SK-N-SH treated with all-trans-retinoic acid at 6 μM for 48 hours (cell line): ENCODE results near the gene GHITM.

Experiments used
- ATAC-seq: fragments of 200-7000 bp; cut with Tn5 transposase; 3 replicates; pipeline ENCODE4 v1.9.1; 2020; ENCODE audit warnings: mild to moderate bottlenecking, moderate library complexity
- ARNTL ChIP-seq: fragments of 450-650 bp; formaldehyde crosslinking; IDR thresholded peaks from 2 replicates; pipeline ENCODE4 v1.5.0; 2020; ENCODE audit warnings: low read depth, mild to moderate bottlenecking, moderate library complexity, borderline replicate concordance
- BACH2 ChIP-seq: fragments of 250-450 bp; sonication (Bioruptor Pico); IDR thresholded peaks from 2 replicates; pipeline ENCODE4 v1.9.0; 2021; ENCODE audit warnings: mild to moderate bottlenecking, borderline replicate concordance
- CREB5 ChIP-seq: fragments of 250-450 bp; sonication (Bioruptor Pico); IDR thresholded peaks from 2 replicates; pipeline ENCODE4 v1.5.1; 2020; ENCODE audit warnings: low read depth, mild to moderate bottlenecking, moderate library complexity
- CSDC2 ChIP-seq: fragments of 250-450 bp; sonication (Bioruptor Pico); IDR thresholded peaks from 2 replicates; pipeline ENCODE4 v1.5.0; 2020; ENCODE audit warnings: mild to moderate bottlenecking, moderate library complexity
- CSRNP3 ChIP-seq: fragments of 250-450 bp; sonication (Bioruptor Pico); IDR thresholded peaks from 2 replicates; pipeline ENCODE4 v1.5.1; 2021; ENCODE audit warnings: mild to moderate bottlenecking, moderate library complexity
- ESRRG ChIP-seq: fragments of 250-450 bp; sonication (Bioruptor Pico); IDR thresholded peaks from 2 replicates; pipeline ENCODE4 v1.6.1; 2021; ENCODE audit warnings: mild to moderate bottlenecking
- GLIS3 ChIP-seq: fragments of 250-450 bp; sonication (Bioruptor Pico); IDR thresholded peaks from 2 replicates; pipeline ENCODE4 v1.5.0; 2020; ENCODE audit warnings: mild to moderate bottlenecking, moderate library complexity
- ISL1 ChIP-seq: fragments of 250-450 bp; sonication (Bioruptor Pico); IDR thresholded peaks from 2 replicates; pipeline ENCODE4 v2.1.2; 2022; ENCODE audit warnings: mild to moderate bottlenecking, moderate library complexity
- OSR1 ChIP-seq: fragments of 250-450 bp; sonication (Bioruptor Pico); IDR thresholded peaks from 2 replicates; pipeline ENCODE4 v1.8.0; 2022; ENCODE audit warnings: moderate library complexity, mild to moderate bottlenecking, inconsistent platforms
- PATZ1 ChIP-seq: fragments of 250-450 bp; sonication (Bioruptor Pico); IDR thresholded peaks from 2 replicates; pipeline ENCODE4 v1.8.0; 2020; ENCODE audit warnings: mild to moderate bottlenecking, moderate library complexity, borderline replicate concordance
- POU6F1 ChIP-seq: fragments of 250-450 bp; sonication (Bioruptor Pico); IDR thresholded peaks from 2 replicates; pipeline ENCODE4 v1.8.0; 2021; ENCODE audit warnings: low read depth, mild to moderate bottlenecking, moderate library complexity, borderline replicate concordance
- PPARA ChIP-seq: fragments of 250-450 bp; sonication (Bioruptor Pico); IDR thresholded peaks from 2 replicates; pipeline ENCODE4 v1.5.0; 2020; ENCODE audit warnings: mild to moderate bottlenecking, borderline replicate concordance
- RARB ChIP-seq: fragments of 250-450 bp; sonication (Bioruptor Pico); IDR thresholded peaks from 2 replicates; pipeline ENCODE4 v1.8.0; 2021; ENCODE audit warnings: mild to moderate bottlenecking, moderate library complexity
- SNAI2 ChIP-seq: fragments of 250-450 bp; sonication (Bioruptor Pico); IDR thresholded peaks from 2 replicates; pipeline ENCODE4 v1.5.0; 2020; ENCODE audit warnings: mild to moderate bottlenecking, moderate library complexity
- TCF4 ChIP-seq: fragments of 250-450 bp; sonication (Bioruptor Pico); IDR thresholded peaks from 2 replicates; pipeline ENCODE4 v1.8.0; 2021; ENCODE audit warnings: mild to moderate bottlenecking, moderate library complexity, borderline replicate concordance
- TOX ChIP-seq: fragments of 250-450 bp; sonication (Bioruptor Pico); IDR thresholded peaks from 2 replicates; pipeline ENCODE4 v1.8.0; 2021; ENCODE audit warnings: mild to moderate bottlenecking, moderate library complexity, borderline replicate concordance
- TSHZ2 ChIP-seq: fragments of 250-450 bp; sonication (Bioruptor Pico); IDR thresholded peaks from 2 replicates; pipeline ENCODE4 v1.5.0; 2020; ENCODE audit warnings: mild to moderate bottlenecking, moderate library complexity
- ZC3H10 ChIP-seq: fragments of 250-450 bp; sonication (Bioruptor Pico); IDR thresholded peaks from 2 replicates; pipeline ENCODE4 v1.5.1; 2021; ENCODE audit warnings: mild to moderate bottlenecking, moderate library complexity
- ZFP3 ChIP-seq: fragments of 250-450 bp; sonication (Bioruptor Pico); IDR thresholded peaks from 2 replicates; pipeline ENCODE4 v1.5.0; 2020; ENCODE audit warnings: mild to moderate bottlenecking, moderate library complexity
- ZFP30 ChIP-seq: fragments of 450-650 bp; formaldehyde crosslinking; IDR thresholded peaks from 2 replicates; pipeline ENCODE4 v1.5.0; 2022; ENCODE audit warnings: mild to moderate bottlenecking, moderate library complexity
- ZNF565 ChIP-seq: fragments of 450-650 bp; formaldehyde crosslinking; conservative IDR thresholded peaks from 2 replicates; pipeline ENCODE4 v1.5.0; 2020; ENCODE audit warnings: low read depth, mild to moderate bottlenecking, moderate library complexity
- ZNF70 ChIP-seq: fragments of 450-650 bp; formaldehyde crosslinking; IDR thresholded peaks from 2 replicates; pipeline ENCODE4 v1.5.0; 2020; ENCODE audit warnings: mild to moderate bottlenecking, moderate library complexity
- ZNF8 ChIP-seq: fragments of 450-650 bp; formaldehyde crosslinking; IDR thresholded peaks from 2 replicates; pipeline ENCODE4 v1.5.0; 2020; ENCODE audit warnings: mild to moderate bottlenecking, moderate library complexity

The GHITM gene

DNA sequence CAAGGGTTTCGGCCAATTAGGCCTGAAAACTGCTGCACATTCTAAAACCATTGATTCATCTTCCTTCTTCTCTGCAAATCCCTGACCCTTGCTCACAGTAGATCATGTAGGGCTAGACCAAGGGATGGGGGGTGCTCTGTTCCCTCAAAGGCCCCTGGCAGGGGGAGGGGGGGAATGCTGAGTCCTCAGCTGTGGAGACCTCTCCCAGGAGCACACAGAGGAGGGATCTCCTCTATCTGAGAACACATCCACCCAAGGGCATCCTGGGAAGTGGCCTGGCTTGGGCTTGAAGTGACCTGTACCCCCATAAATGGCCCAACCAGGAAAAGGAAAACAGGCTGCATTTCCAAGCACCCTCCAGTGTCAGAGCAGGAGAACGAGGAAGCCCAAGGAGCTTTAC lies 54.0 kb downstream of the GHITM start:
- TF ChIP-seq PPARA (no peak), ZFP3 (CRISPR knock-in tag) (no peak), ISL1 (no peak), TCF4 (CRISPR knock-in tag) (no peak), ESRRG (CRISPR knock-in tag) (no peak), CSRNP3 (CRISPR knock-in tag) (no peak), BACH2 (CRISPR knock-in tag) (no peak), OSR1 (no peak), GLIS3 (CRISPR knock-in tag) (no peak), CREB5 (CRISPR knock-in tag) (no peak), CSDC2 (no peak), TSHZ2 (CRISPR knock-in tag) (no peak), PATZ1 (no peak), ZNF70 (CRISPR knock-in tag) (no peak), ZC3H10 (CRISPR knock-in tag) (no peak), TOX (CRISPR knock-in tag) (no peak)
- ATAC-seq, result no peak

GRCh38 chr10:84193846-84194423 lies 54.6 kb downstream of the GHITM start:
- no peak; the same call in 2 of the 3 replicates for ATAC-seq
- TF ChIP-seq ZNF8 (no peak), POU6F1 (CRISPR knock-in tag) (no peak), RARB (CRISPR knock-in tag) (no peak), ZNF70 (CRISPR knock-in tag) (no peak), ARNTL (no peak), ZNF565 (CRISPR knock-in tag) (no peak), ISL1 (no peak), ESRRG (CRISPR knock-in tag) (no peak), CSDC2 (no peak), TSHZ2 (CRISPR knock-in tag) (no peak), PPARA (no peak), TOX (CRISPR knock-in tag) (no peak), CSRNP3 (CRISPR knock-in tag) (no peak), ZFP30 (no peak), SNAI2 (no peak), CREB5 (CRISPR knock-in tag) (no peak), TCF4 (CRISPR knock-in tag) (no peak)
